Body of pancreas (tissue), 4 donors: Measurements from ENCODE around the gene GRIA4.

Source experiments
- CTCF ChIP-seq, 7 experiments: fragments of 450-650 bp in 4 of 7; fragments of 200-600 bp in 3 of 7; sonication (generic) in 3 of 7; IDR thresholded peaks; one replicate each; pipeline ENCODE4 v1.5.1; 2016 to 2019; ENCODE audit warnings: antibody characterized with exemption in 7 of 7
- POLR2A ChIP-seq, 3 donors: fragments of 450-650 bp; IDR thresholded peaks; one replicate each; pipeline ENCODE4 v1.6.1; 2016; ENCODE audit warnings: antibody characterized with exemption in 3 of 3, mild to moderate bottlenecking in 2 of 3

GRCh38 chr11:105891685-105892084 lies 281.8 kb downstream of the GRIA4 start:
- TF ChIP-seq CTCF (IDR thresholded peaks at IDR 0.05) (no peak), POLR2A (IDR thresholded peaks at IDR 0.05) (no peak)
